HFF-Myc (cell line): Measurements from ENCODE around the gene BMAL2.

Source experiments
- DNase-seq: peaks from one replicate; pipeline ENCODE4 v3.0.0-alpha.2; 2011; ENCODE audit warnings: low read depth; ENCODE audit errors: extremely low read depth
- H3K4me3 ChIP-seq: replicated peaks from 2 replicates; pipeline ENCODE4 v1.5.1; 2011; ENCODE audit warnings: low read depth, mild to moderate bottlenecking, control low read depth, low read length
- TF ChIP-seq, protein P1 (sequence below): IDR thresholded peaks from 2 replicates; pipeline ENCODE4 v1.5.1; 2012; ENCODE audit warnings: mild to moderate bottlenecking, low read depth, low read length, control low read depth; ENCODE audit errors: missing control alignments

BMAL2 gene

DNA sequence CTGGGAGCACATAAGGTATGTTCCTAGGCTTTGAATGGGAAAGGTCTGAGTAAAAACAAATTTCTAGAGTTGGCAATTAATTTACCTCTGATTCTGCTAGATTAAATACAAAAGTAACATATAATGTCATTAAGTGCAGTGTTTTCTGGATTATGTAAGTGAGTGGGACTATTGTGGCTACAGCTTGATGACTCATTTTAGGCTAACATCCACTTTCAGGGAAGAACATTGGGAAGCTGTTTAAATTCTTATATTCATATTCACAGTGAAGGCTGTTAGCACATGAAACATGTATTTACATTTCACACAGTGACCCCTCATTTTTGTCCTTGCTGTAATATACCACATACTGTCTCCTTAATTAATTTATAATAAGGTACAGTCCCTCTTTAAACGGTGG lies 13.2 kb upstream of the BMAL2 start:
- no peak overlapping the region for H3K4me3 ChIP-seq
- TF ChIP-seq, protein P1, sequence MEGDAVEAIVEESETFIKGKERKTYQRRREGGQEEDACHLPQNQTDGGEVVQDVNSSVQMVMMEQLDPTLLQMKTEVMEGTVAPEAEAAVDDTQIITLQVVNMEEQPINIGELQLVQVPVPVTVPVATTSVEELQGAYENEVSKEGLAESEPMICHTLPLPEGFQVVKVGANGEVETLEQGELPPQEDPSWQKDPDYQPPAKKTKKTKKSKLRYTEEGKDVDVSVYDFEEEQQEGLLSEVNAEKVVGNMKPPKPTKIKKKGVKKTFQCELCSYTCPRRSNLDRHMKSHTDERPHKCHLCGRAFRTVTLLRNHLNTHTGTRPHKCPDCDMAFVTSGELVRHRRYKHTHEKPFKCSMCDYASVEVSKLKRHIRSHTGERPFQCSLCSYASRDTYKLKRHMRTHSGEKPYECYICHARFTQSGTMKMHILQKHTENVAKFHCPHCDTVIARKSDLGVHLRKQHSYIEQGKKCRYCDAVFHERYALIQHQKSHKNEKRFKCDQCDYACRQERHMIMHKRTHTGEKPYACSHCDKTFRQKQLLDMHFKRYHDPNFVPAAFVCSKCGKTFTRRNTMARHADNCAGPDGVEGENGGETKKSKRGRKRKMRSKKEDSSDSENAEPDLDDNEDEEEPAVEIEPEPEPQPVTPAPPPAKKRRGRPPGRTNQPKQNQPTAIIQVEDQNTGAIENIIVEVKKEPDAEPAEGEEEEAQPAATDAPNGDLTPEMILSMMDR = no peak
- DNase-seq = no peak

DNA sequence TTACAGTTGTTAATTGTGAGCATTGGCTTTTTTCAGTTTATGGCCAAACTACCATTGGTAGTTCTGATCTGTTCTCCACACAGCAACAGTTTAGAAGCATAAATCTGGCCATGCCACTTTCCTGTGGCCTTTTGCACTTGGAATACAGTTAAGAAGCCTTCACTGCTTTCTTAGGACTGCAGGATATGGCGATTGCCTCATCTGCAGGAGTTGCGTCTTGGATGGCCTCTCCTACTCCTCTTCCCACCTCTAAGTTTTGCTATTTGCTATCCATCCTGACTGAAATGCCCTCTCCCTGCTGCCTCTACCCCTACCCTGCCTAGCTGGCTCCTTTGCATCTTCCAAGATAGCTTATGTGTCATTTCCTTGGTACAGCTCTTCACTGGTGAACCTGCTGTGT lies 12.8 kb upstream of the BMAL2 start:
- TF ChIP-seq, protein P1 = no peak
- H3K4me3 ChIP-seq = no peak overlapping the region
- DNase-seq = no peak

DNA sequence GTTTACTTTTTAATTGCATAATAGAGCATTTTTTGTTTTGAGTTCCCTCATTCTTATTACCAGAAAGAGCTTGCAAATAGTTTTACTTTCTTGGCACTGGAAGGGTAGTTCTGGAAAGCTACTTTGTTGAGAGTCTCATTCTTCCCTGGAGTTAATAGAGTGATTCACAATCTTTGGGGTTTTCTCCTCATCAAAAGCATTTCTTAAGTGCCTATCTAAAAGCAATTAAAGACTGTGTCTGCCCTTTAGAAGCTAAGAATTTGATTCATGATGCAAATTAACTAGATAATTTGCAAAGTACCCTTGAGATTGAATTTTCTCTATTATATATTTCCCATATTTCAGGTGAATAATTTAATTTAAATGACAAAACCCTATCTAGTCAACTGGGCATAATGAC lies 8.1 kb upstream of the BMAL2 start:
- no peak overlapping the region for H3K4me3 ChIP-seq
- DNase-seq = no peak
- TF ChIP-seq, protein P1 = no peak

DNA sequence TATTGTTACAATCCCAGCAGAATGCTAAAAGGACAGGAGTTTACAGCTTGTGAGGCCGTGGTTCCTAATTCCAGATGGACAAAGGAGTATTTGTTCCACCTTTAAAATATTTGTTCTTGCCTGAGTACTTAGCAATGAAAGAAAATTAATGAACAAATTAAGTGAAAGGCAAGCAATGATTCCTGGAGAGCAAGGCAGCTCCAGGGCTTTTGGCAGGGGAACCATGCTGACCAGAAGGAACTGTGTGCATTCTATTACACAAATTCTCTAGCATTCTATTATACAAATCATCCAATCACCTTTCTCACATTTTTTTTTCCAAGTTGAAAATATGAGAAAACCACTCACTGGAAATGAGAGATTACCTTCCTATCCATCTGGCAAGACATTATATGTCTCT lies 1.8 kb upstream of the BMAL2 start:
- H3K4me3 ChIP-seq = no peak overlapping the region
- TF ChIP-seq, protein P1 = no peak
- DNase-seq = no peak

DNA sequence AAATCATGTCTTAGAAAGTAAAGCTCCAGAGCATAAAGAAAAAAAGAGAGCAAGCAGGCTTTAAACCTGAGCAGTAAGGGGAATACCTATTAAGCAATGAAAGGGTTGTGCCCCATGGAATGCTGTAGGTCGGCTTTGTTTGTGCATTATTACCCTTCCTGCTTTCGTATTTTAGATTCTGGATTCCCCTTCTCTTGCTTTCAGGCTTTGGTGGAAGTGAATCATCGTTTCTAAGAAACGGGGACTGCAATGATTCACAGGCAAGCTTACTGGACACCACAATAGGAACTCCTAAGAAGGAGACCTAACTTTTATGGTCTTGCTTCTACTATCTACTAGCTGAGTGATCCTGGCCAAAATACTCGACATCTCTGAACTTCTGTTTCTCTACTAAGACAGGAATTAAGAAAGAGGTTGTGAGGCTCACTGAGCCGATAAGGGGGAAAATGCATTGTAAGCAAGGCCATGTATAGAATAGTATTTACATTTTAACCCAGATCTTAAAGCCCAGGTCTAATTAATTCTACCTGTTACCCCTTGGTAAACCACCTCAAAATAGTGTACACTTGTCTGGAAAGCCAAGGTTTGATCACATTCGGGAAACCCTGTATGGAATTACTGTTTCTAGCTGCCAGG lies 1.2 kb upstream of the BMAL2 start:
- TF ChIP-seq, protein P1 = no peak
- peak; percentile 72 for DNase-seq
- no peak overlapping the region for H3K4me3 ChIP-seq

DNA sequence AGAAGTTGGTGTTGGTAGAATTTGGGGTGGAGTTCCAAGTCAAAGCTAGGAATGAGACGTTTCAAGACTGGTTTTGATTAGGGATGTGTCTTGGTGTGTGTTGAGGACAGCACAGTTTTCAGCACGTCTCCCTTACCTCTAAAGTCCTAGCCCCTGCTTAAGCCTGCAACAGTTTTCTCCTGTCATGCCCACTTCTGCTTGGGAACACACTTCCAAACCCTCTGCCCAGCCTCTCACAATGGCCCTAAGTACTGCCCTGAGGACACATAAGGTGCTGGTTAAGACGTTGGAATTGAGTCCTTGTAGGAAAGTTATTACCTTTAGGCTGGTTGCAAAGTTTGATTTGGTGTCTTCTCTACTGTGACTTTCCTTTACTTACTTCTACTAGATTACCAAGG lies 710 bp upstream of the BMAL2 start:
- no peak for DNase-seq
- H3K4me3 ChIP-seq = peak overlapping the region; percentile 73

DNA sequence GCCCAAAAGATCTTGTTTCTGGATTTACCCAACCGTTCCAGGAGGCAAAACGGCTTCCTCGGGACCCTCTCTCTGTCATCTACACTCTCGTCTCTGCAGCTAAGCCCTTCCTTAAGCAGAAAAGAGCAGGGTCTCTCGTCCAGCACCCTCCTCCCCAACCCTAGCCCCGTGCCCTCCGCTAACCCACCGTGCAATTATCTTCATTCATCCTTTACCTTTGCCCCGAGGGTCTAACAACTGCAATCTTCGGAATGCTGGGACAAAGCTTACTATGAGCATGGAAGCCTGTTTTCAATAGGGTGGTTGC lies 276 bp upstream of the BMAL2 start:
- DNase-seq = no peak
- TF ChIP-seq, protein P1 = no peak
- peak overlapping the region; percentile 73 for H3K4me3 ChIP-seq

More for the DNA sequence above, 710 bp upstream of the BMAL2 start:
- TF ChIP-seq, protein P1 = no peak
